Muscle layer of duodenum (tissue), 2 donors: ENCODE results near the gene CHMP4A.
"Not testable (repeated sequence)": the region's sequence is repeated elsewhere in the genome, so short reads cannot be mapped to it uniquely, and the experiment has no call there.

ENCODE experiments used
- H3K27ac ChIP-seq: one replicate; pipeline ENCODE4 v1.7.0; 2013; ENCODE audit warnings: mild to moderate bottlenecking, low read length
- H3K27me3 ChIP-seq: one replicate; pipeline ENCODE4 v1.7.0; 2013; ENCODE audit warnings: low read depth, mild to moderate bottlenecking, control low read depth, low read length
- H3K36me3 ChIP-seq, 2 donors: one replicate each; pipeline ENCODE4 v1.7.0; 2013; ENCODE audit warnings: low read length in 2 of 2, control low read depth in 1 of 2, mild to moderate bottlenecking in 1 of 2; ENCODE audit not compliant: insufficient read depth in 2 of 2, control insufficient read depth in 1 of 2
- H3K4me1 ChIP-seq, 2 donors: one replicate each; pipeline ENCODE4 v1.7.0; 2013; ENCODE audit warnings: low read length in 2 of 2, mild to moderate bottlenecking in 2 of 2, control low read depth in 1 of 2, moderate library complexity in 1 of 2; ENCODE audit not compliant: insufficient read depth in 2 of 2, control insufficient read depth in 1 of 2
- H3K4me3 ChIP-seq, 2 donors: one replicate each; pipeline ENCODE4 v1.7.0; 2013; ENCODE audit warnings: low read length in 2 of 2, low read depth in 1 of 2, mild to moderate bottlenecking in 1 of 2
- H3K9me3 ChIP-seq, 2 donors: one replicate each; pipeline ENCODE4 v1.7.0; 2013; ENCODE audit warnings: low read length in 2 of 2, control low read depth in 1 of 2, mild to moderate bottlenecking in 1 of 2; ENCODE audit not compliant: control insufficient read depth in 1 of 2
- donor health status: healthy.

Gene CHMP4A

GRCh38 chr14:24234095-24235005, 21.1 kb upstream of the CHMP4A start:
- no peaks in the 10 kb centered on the region for H3K27me3 ChIP-seq
- H3K4me3 ChIP-seq: no peak overlapping the region
- H3K4me1 ChIP-seq: peaks cover 4 to 33% of the 10 kb centered on the region in 2 donors
- no peak overlapping the region for H3K27ac ChIP-seq
- no peaks in the 10 kb centered on the region for H3K9me3 ChIP-seq
- peaks cover 38 to 39% of the 10 kb centered on the region in 2 donors for H3K36me3 ChIP-seq

- H3K4me1 ChIP-seq: peaks cover 4 to 28% of the 10 kb centered on the region in 2 donors
- peak overlapping the region; percentile 95 for H3K27ac ChIP-seq
- peak overlapping the region; percentile 86 to 97 for H3K4me3 ChIP-seq
- peaks cover 29 to 31% of the 10 kb centered on the region in 2 donors for H3K36me3 ChIP-seq
- no peaks in the 10 kb centered on the region for H3K27me3 ChIP-seq
- no peaks in the 10 kb centered on the region for H3K9me3 ChIP-seq
These were observed 20.2 kb upstream of the CHMP4A start for GRCh38 chr14:24233538-24233866.

GRCh38 chr14:24232645-24233537, 19.6 kb upstream of the CHMP4A start, which contains the start of gene GMPR2:
Gene GMPR2, plus strand, starts transcription at chr14:24232929. Its CDS starts 325 bp downstream, at chr14:24233254.
- no peaks in the 10 kb centered on the region for H3K27me3 ChIP-seq
- H3K36me3 ChIP-seq: peaks cover 23 to 25% of the 10 kb centered on the region in 2 donors
- H3K4me3 ChIP-seq: peak within 1 kb of the TSS; percentile 86 to 97
- H3K27ac ChIP-seq: peak within 1 kb of the TSS; percentile 95
- no peaks in the 10 kb centered on the region for H3K9me3 ChIP-seq
- H3K4me1 ChIP-seq: peaks cover 4 to 28% of the 10 kb centered on the region in 2 donors

GRCh38 chr14:24232121-24232644, 18.9 kb upstream of the CHMP4A start, which contains the start of gene NEDD8:
Gene NEDD8, minus strand, starts transcription at chr14:24232367. Its CDS starts 100 bp downstream, at chr14:24232267.
- no peaks in the 10 kb centered on the region for H3K27me3 ChIP-seq
- H3K9me3 ChIP-seq: no peaks in the 10 kb centered on the region
- peaks cover 16 to 18% of the 10 kb centered on the region in 2 donors for H3K36me3 ChIP-seq
- peaks cover 4 to 28% of the 10 kb centered on the region in 2 donors for H3K4me1 ChIP-seq
- peak within 1 kb of the TSS; percentile 95 for H3K27ac ChIP-seq
- H3K4me3 ChIP-seq: peak within 1 kb of the TSS; percentile 86 to 97

GRCh38 chr14:24231263-24232120, 18.2 kb upstream of the CHMP4A start:
- no peaks in the 10 kb centered on the region for H3K9me3 ChIP-seq
- peaks cover 4 to 28% of the 10 kb centered on the region in 2 donors for H3K4me1 ChIP-seq
- peak overlapping the region; percentile 78 for H3K27ac ChIP-seq
- H3K36me3 ChIP-seq: peaks cover 9 to 11% of the 10 kb centered on the region in 2 donors
- H3K4me3 ChIP-seq: peak overlapping the region; percentile 86 to 97
- H3K27me3 ChIP-seq: no peaks in the 10 kb centered on the region

GRCh38 chr14:24228902-24229301, 15.6 kb upstream of the CHMP4A start:
- Histone ChIP-seq H3K4me1 (peaks cover 4 to 22% of the 10 kb centered on the region in 2 donors), H3K4me3 (no peak overlapping the region), H3K36me3 (no peaks in the 10 kb centered on the region), H3K9me3 (no peaks in the 10 kb centered on the region), H3K27ac (no peak overlapping the region), H3K27me3 (no peaks in the 10 kb centered on the region)

- peaks cover 0 to 8% of the 10 kb centered on the region in 2 donors for H3K4me1 ChIP-seq
- H3K27me3 ChIP-seq: no peaks in the 10 kb centered on the region
- no peaks in the 10 kb centered on the region for H3K9me3 ChIP-seq
- H3K36me3 ChIP-seq: no peaks in the 10 kb centered on the region
- no peak overlapping the region for H3K27ac ChIP-seq
- H3K4me3 ChIP-seq: no peak overlapping the region
These were observed 13.2 kb upstream of the CHMP4A start for GRCh38 chr14:24226473-24226872.

GRCh38 chr14:24224618-24225071, 11.4 kb upstream of the CHMP4A start:
- Histone ChIP-seq H3K27me3 (no peaks in the 10 kb centered on the region), H3K4me1 (no peaks in the 10 kb centered on the region), H3K4me3 (no peak overlapping the region), H3K27ac (no peak overlapping the region), H3K36me3 (no peaks in the 10 kb centered on the region), H3K9me3 (no peaks in the 10 kb centered on the region)

GRCh38 chr14:24222987-24223386, 9.7 kb upstream of the CHMP4A start:
- H3K27ac ChIP-seq, H3K9me3 ChIP-seq, H3K4me3 ChIP-seq, H3K27me3 ChIP-seq, H3K36me3 ChIP-seq, H3K4me1 ChIP-seq: not testable (repeated sequence)

GRCh38 chr14:24219521-24219920, 6.2 kb upstream of the CHMP4A start:
- no peaks in the 10 kb centered on the region for H3K27me3 ChIP-seq
- H3K4me1 ChIP-seq: peaks cover 0 to 6% of the 10 kb centered on the region in 2 donors
- H3K27ac ChIP-seq: no peak overlapping the region
- no peaks in the 10 kb centered on the region for H3K9me3 ChIP-seq
- H3K4me3 ChIP-seq: no peak overlapping the region
- H3K36me3 ChIP-seq: peaks cover 3 to 4% of the 10 kb centered on the region in 2 donors
